Suppressor macrophage treated with lipopolysaccharide for 1 hour (primary cell): Measurements from ENCODE around the gene FEV.

Experiments used
- DNase-seq, 3 donors: peaks; one replicate each; pipeline ENCODE4 v3.0.0-alpha.2; 2020 to 2022

Gene FEV

GRCh38 chr2:219016721-219017120 is 31.7 kb upstream of the FEV start:
- DNase-seq = no peak

DNA sequence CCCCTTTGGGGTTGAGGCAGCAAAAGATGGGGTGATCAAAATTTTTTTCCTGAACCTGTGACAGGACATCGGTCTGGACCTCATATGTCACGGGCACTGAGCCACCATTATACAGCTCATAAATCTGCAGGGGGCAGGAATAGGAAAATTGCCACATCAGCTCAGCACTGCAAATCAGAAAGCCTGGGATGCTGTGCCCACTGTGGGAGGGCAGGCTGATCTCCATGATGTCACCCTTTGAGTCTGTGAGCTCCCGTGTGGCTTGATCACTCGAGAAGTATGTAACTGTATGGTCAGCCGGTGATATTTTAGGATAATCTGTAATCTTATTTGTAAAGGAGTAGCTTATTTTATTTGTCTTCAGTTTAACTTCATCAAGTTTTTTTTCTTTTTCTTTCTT is 25.9 kb upstream of the FEV start:
- DNase-seq = no peak

GRCh38 chr2:219010162-219010756 is 25.3 kb upstream of the FEV start:
- no peak for DNase-seq

- DNase-seq = no peak
Measured at GRCh38 chr2:219009294-219009693, 24.3 kb upstream of the FEV start.

GRCh38 chr2:219003979-219004378 is 19.0 kb upstream of the FEV start:
- DNase-seq = no peak

GRCh38 chr2:219003267-219003634 is 18.3 kb upstream of the FEV start:
- DNase-seq = peak in 1 of 3 donors; percentile 67

GRCh38 chr2:219002395-219003266 is 17.6 kb upstream of the FEV start:
- DNase-seq = peak; percentile 42 to 46 (median 44)

DNA sequence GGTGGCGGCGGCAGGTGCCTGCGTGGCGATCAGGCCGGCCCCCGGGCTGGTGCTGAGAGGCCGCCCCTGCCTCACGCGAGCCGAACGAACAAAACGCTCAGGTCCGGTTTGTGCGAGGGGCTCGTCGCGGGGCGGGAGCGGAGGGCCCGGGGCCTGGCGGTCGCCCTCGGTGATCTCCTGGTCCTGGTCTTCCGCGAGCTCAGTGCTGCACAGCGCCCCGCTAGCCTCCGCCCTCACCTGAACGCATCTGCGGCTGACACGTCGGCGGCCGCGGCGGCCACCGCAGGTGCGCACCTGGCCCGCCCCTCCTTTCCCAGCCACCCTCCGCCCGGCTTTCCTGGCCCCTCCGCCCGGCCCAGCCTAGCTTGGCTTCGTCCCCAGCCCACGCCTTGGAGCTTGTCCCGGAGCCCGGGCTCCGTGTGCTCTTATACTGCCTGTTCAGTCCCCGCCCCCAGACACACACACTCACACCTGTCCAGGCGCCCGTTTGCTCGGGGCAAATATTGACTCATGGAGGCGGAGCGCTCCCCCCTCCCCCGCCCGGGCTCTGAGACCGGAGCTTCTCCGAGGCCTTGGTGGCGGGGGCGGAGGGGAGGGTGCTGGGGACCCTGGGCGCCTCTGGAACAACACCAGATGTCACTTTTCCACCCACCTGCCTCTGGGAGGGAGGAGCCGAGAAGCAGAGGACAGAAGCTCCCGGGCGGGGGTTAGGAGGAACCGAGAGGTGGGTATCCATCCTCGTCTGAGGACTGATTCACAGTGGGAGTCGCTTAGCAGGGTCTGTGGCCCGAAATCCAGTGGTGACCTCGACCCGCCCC is 16.8 kb upstream of the FEV start:
- DNase-seq = peak in 1 of 3 donors; percentile 29

DNA sequence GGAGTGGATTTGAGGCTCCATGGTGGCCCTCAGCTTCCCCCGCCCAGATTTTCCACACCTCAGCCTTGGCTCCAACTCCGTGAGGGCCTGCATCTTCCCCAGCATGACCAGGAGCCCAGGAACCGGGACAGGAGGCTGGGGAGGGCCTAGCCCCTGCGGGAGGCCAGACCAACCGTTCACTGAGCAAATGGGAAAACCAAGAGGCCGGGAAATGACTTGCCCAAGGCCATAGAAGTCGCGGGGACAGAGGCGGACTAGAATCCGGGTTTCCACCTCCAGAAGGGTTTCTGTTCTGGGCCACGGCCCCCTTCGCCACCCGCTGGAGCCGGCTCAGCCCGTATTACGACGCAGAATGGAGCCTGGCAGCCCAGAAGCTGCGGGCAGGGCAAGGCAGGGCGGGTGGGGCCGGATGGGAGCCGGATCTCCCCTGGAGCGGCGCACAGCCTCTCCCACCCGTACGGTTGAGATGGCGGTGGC is 16.2 kb upstream of the FEV start:
- no peak for DNase-seq

- DNase-seq = no peak
Measured at GRCh38 chr2:219000569-219000960, 15.6 kb upstream of the FEV start.

DNA sequence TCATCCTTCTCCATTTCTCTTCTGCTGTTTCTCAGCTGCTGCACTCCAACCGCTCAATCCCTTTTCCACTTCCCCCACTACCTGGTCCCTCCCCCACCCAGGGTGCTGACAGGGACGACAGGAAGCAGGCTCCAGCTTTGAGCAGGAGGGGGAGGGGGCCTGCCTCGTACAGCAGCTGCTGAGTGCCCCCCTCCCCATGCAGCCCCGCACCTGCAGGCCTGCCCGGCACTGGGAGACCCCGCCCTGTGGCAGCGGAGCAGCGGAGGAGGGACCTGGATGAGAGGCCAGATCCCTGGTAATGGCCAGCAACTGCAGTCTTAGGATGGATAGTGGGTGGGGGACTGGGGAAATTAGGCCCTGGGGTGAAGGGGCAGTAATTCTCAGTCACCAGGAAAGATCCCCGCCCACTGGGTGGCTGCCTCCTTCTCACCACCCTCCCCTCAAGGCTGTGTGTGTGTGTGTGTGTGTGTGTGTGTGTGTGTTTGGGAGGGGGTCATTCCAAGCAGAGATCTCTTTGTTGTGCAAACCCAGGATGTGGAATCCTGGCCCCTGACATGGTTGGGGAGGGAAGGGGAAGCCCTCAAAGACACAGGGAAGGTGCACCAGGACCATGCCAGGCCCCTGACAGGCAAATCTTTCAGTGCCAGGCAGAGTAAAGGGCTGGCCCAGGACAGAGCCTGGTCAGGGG is 15.0 kb upstream of the FEV start:
- DNase-seq = peak in 1 of 3 donors; percentile 43

- no peak for DNase-seq
Measured at GRCh38 chr2:218999021-218999880, 14.3 kb upstream of the FEV start.

GRCh38 chr2:218998414-218999002 is 13.5 kb upstream of the FEV start:
- no peak for DNase-seq

DNA sequence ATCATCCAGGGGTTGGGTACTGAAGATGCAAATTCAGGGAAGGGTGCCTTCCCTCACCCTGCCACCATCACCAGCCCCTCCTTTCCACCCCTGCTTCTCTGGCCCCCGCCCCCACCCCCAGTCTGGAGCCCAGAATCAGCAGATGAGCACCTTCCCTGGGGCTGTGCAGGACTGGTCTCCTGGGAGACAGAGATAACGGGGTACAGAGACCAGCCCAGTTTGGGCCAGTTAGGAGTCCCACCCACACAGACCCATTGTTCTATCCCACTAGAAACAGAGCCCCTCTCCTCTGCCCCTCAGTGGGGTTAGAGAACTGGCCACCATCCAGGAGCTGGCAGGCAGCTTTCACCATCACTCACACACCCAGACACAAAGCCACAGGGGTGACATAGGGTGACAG is 12.7 kb upstream of the FEV start:
- DNase-seq = no peak

GRCh38 chr2:218996937-218997336 is 12.0 kb upstream of the FEV start:
- no peak for DNase-seq

- DNase-seq = peak; percentile 93 to 96 (median 94)
Measured at GRCh38 chr2:218995972-218996711, 11.2 kb upstream of the FEV start.

DNA sequence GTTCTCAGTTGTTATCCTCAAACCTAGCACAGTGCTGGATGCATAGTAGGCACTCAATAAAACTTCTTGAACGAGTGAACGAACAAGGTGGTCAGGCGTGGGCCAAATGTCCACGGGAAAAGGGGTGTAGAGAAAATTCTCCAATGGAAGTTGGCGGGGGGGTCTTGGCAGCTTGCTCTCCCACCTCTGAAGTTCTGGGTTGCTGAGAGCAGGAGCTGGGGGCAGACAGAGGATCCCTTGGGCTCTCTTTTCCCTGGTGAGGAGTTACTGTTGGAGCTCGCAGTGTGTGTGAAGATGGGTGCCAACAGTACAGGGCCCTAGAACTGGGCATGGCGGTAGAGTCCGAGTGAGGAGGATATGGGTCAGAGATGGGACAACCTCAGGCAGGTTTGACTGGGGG is 10.6 kb upstream of the FEV start:
- DNase-seq = no peak

DNA sequence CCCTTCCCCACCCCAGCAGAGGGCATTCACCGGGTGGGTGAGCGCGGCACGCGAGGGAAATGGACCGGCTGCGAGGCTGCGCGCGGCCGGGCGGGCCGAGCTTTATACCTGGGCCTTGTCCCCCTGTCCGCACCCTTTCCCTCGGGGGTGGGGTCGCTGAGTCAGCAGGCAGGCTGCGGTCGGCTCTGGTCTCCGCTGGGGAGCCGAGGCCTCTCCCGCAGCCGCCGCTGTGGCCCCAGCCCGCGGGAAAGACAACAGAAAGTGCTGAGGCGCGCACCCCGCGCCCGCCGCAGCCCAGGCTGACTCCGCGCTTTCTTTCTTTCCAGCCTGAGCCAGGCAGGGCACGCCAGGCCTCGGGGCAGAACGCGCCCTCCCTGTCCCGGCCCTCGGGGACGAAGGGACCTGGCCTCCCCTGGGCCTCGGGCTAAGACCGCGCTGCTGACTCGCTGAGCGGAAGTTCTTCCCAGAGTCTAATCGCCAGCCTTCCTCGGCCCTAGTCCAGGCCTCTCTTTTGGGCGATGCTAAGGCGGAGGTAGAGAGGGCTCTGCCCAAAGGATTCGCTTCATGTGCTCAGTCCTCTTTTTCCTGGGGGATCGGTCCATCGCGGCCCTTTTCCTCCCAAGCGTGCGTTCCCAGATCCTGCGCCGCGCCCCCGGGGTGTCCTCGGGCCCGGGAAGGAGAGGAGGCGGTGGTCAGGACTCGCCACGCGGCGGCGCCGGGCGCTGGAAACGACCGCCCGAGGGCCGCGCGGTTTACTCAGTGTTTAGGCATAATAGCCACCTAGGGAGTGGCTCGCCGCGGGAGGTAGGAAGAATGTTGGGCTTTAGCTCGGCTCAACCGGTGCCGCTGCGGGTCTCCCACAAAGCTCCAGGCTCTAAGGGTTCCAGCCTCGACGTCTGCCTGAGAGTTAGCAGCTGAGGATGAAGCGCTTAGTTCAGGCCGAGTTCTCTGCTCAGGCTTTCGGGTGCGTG is 8.6 kb upstream of the FEV start, which contains the start of gene CRYBA2:
Gene CRYBA2, minus strand, starts transcription at position 78 of the 971 bp plus-strand sequence. CDS start 246 bp downstream, outside the sequence.
- peak in 2 of 3 donors; percentile 20 to 47 for DNase-seq

DNA sequence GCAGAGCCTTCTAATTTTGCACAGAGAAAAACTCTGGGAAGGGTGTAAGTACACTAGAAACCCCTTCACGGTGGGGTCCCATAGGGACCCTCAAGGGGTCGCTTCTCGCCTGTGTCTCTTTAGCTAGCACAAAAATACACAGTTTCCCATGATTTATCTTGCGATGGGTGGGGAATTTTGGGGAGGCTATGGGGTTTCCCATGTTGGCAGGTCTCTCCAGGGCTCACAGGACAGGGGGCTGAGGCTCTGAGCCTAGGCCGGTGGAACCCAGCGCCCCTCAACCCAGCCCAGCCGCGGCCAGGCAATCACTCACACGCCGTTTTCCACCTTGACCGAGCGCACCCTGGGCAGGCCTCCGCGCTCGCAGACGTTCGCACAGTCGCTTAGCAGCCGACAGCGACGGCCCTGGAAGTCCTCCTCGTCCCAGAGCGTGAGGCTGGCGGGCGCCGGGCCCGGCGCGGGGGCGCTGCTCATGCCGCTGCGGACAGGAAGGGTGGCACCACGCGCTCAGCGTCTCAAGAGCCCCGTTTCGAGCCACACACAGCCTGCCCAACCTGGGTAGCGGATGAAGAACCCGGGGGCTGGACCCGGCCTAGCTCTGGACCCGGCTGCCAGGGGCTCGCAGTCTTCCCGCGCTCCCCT is 7.8 kb upstream of the FEV start:
- peak in 2 of 3 donors; percentile 28 to 62 for DNase-seq
